ENCODE measurements around the gene RAB4B. TPM values are rescaled to one million over a fixed set of nuclear protein-coding genes. Genes with fewer than 3 reads are reported as not detected.

Gene RAB4B
- total RNA-seq, 2 experiments from 2014 or later, result 37.1 to 51.3 TPM

DNA sequence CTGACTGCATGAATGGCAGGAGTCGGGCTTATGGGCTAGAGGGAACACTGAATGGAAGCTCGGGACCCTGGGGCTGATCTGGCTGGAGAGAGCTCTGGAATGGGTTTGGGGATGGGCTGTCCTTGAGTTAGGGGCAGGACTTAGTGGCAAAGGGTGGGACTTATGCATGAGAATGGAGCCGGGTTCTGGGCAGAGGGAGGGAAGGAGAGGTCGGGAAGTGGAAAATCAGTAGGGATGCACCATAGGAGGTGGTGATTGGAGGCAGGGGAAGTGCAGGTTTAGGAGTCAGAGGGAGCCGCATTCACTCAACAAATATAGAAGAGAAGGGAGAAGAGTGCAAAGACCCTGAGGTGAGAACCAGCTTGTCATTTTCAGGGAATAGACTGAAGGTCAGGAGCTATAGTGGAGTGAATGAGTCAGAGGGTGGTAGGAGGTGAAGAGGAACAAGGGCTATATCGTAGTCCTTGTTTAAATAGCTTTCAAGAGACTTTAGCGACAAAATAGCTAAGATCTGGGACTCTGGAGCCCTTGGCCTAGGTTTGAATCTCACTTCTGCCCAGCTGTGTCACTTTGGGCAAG, 748 bp downstream of the RAB4B start:
- intact Hi-C loops (cut with micrococcal nuclease; ENCODE audit: unreplicated experiment), result loop anchor here (10.0 kb wide), 1 partner anchor 174 kb away; the partner anchor contains the start of gene LTBP4
- no TSS peak for BruUV-seq (replicated peaks)

DNA sequence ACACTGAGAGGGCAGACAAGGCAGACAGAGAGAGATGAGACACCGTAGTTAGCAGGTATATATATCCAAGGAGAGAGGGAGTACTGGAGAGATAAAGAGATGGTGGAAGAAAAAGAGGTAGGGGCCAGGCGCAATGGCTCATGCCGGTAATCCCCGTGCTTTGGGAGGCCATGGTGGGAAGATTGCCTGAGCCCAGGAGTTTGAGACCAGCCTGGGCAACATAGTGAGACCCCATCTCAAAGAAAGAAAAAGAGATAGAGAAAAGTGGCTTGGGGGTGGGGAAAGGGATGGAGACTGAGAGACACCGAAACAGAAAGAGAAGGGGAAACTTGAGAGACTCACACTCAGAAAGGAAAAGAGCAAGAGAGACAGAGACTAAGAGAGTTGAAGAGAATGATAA, 2.5 kb downstream of the RAB4B start:
- Histone ChIP-seq H4K20me1 (ENCODE audit: insufficient read depth, low read length) (no peaks in the 10 kb centered on the region), H3K79me2 (ENCODE audit: insufficient read depth, low read depth, low read length) (peaks cover 6% of the 10 kb centered on the region; the same call in 1 of the 2 replicates), H2AFZ (ENCODE audit: low read length) (no peak overlapping the region), H3K9me2 (ENCODE audit: insufficient read depth, low read length) (no peaks in the 10 kb centered on the region), H3K4me1 (ENCODE audit: insufficient read depth, low read length, poor library complexity, severe bottlenecking) (peaks cover 23% of the 10 kb centered on the region), H3K36me3 (ENCODE audit: insufficient read depth, low read length) (peaks cover 4% of the 10 kb centered on the region; the same call in 1 of the 2 replicates), H3K4me2 (ENCODE audit: low read length) (no peak overlapping the region), H3K4me3 (ENCODE audit: low read depth, low read length, poor library complexity, severe bottlenecking) (no peak overlapping the region), H3K9me3 (ENCODE audit: low read length) (no peaks in the 10 kb centered on the region), H3K27ac (ENCODE audit: low read depth, low read length, poor library complexity, severe bottlenecking) (no peak overlapping the region)
- TF ChIP-seq, protein P1, sequence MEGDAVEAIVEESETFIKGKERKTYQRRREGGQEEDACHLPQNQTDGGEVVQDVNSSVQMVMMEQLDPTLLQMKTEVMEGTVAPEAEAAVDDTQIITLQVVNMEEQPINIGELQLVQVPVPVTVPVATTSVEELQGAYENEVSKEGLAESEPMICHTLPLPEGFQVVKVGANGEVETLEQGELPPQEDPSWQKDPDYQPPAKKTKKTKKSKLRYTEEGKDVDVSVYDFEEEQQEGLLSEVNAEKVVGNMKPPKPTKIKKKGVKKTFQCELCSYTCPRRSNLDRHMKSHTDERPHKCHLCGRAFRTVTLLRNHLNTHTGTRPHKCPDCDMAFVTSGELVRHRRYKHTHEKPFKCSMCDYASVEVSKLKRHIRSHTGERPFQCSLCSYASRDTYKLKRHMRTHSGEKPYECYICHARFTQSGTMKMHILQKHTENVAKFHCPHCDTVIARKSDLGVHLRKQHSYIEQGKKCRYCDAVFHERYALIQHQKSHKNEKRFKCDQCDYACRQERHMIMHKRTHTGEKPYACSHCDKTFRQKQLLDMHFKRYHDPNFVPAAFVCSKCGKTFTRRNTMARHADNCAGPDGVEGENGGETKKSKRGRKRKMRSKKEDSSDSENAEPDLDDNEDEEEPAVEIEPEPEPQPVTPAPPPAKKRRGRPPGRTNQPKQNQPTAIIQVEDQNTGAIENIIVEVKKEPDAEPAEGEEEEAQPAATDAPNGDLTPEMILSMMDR (conservative IDR thresholded peaks at IDR 0.05; ENCODE audit: low read length), result no peak
- TF ChIP-seq EZH2phosphoT487 (IDR thresholded peaks at IDR 0.05; ENCODE audit: borderline replicate concordance, low read depth, low read length), result no peak
- no peak for DNase-seq (ENCODE audit: low spot score)
- POLR2A ChIA-PET, result interaction anchor here (0.7 kb wide), 1 partner anchor 63 kb away, joined by 3 read pairs; no protein-coding TSS in a partner anchor
- BruUV-seq (replicated peaks), result no TSS peak
- CTCF ChIA-PET (ENCODE audit: unreplicated experiment), result no interaction called here
- intact Hi-C loops (cut with micrococcal nuclease; ENCODE audit: unreplicated experiment), result no loop called here

More for the DNA sequence above, 748 bp downstream of the RAB4B start:
- DNase-seq (ENCODE audit: low spot score), result no peak
- H3K9me3 ChIP-seq (ENCODE audit: low read length), result no peaks in the 10 kb centered on the region
- peaks cover 6% of the 10 kb centered on the region; the same call in 1 of the 2 replicates for H3K79me2 ChIP-seq (ENCODE audit: insufficient read depth, low read depth, low read length)
- no peak for TF ChIP-seq EZH2phosphoT487 (IDR thresholded peaks at IDR 0.05; ENCODE audit: borderline replicate concordance, low read depth, low read length)
- TF ChIP-seq, protein P1 (conservative IDR thresholded peaks at IDR 0.05; ENCODE audit: low read length), result no peak
- H3K4me1 ChIP-seq (ENCODE audit: insufficient read depth, low read length, poor library complexity, severe bottlenecking), result peaks cover 34% of the 10 kb centered on the region
- ChIA-PET POLR2A (interaction anchor here (0.6 to 3.5 kb wide), 12 partner anchors 8 to 138 kb away, joined by 3 to 31 read pairs (median 4); partner anchors contain the start of genes ACTMAP, EGLN2 and SNRPA), CTCF (ENCODE audit: unreplicated experiment) (interaction anchor here (0.5 to 0.6 kb wide), 2 partner anchors 25 to 165 kb away, joined by 3 read pairs; no protein-coding TSS in a partner anchor)
- H2AFZ ChIP-seq (ENCODE audit: low read length), result peak overlapping the region; percentile 46; the same call in 1 of the 2 replicates
- peaks cover 4% of the 10 kb centered on the region; the same call in 1 of the 2 replicates for H3K36me3 ChIP-seq (ENCODE audit: insufficient read depth, low read length)
- peak overlapping the region; percentile 95 for H3K27ac ChIP-seq (ENCODE audit: low read depth, low read length, poor library complexity, severe bottlenecking)
- peak overlapping the region; percentile 73 for H3K4me3 ChIP-seq (ENCODE audit: low read depth, low read length, poor library complexity, severe bottlenecking)
- no peaks in the 10 kb centered on the region for H3K9me2 ChIP-seq (ENCODE audit: insufficient read depth, low read length)
- peak overlapping the region; percentile 77 for H3K4me2 ChIP-seq (ENCODE audit: low read length)
- no peaks in the 10 kb centered on the region for H4K20me1 ChIP-seq (ENCODE audit: insufficient read depth, low read length)

DNA sequence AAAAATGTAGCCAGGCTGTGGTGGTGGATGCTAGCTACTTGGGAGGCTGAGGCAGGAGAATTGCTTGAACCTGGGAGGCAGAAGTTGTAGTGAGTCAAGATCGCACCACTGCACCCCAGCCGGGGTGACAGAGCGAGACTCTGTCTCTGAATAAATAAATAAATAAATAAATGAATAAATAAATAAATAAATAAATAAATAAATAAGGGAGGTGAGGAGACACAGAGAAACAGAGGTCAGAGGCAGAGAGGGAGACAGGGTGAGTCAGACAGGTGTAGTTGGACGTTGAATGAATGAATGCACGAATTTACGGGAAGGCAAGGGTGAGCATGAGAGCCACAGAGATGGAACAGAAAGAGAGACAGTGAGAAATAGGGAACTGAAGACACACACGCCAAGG, 3.1 kb downstream of the RAB4B start:
- ChIA-PET POLR2A (interaction anchor here (0.6 kb wide), 1 partner anchor 171 kb away, joined by 4 read pairs; no protein-coding TSS in a partner anchor), CTCF (ENCODE audit: unreplicated experiment) (no interaction called here)
- Histone ChIP-seq H3K9me2 (ENCODE audit: insufficient read depth, low read length) (no peaks in the 10 kb centered on the region), H3K4me1 (ENCODE audit: insufficient read depth, low read length, poor library complexity, severe bottlenecking) (peaks cover 17% of the 10 kb centered on the region), H3K27ac (ENCODE audit: low read depth, low read length, poor library complexity, severe bottlenecking) (no peak overlapping the region), H4K20me1 (ENCODE audit: insufficient read depth, low read length) (no peaks in the 10 kb centered on the region), H3K9me3 (ENCODE audit: low read length) (no peaks in the 10 kb centered on the region), H3K79me2 (ENCODE audit: insufficient read depth, low read depth, low read length) (peaks cover 6% of the 10 kb centered on the region; the same call in 1 of the 2 replicates), H2AFZ (ENCODE audit: low read length) (no peak overlapping the region), H3K36me3 (ENCODE audit: insufficient read depth, low read length) (peaks cover 4% of the 10 kb centered on the region; the same call in 1 of the 2 replicates), H3K4me2 (ENCODE audit: low read length) (no peak overlapping the region), H3K4me3 (ENCODE audit: low read depth, low read length, poor library complexity, severe bottlenecking) (no peak overlapping the region)
- intact Hi-C loops (cut with micrococcal nuclease; ENCODE audit: unreplicated experiment), result no loop called here
- no TSS peak for BruUV-seq (replicated peaks)
- TF ChIP-seq, protein P1 (conservative IDR thresholded peaks at IDR 0.05; ENCODE audit: low read length), result no peak
- TF ChIP-seq EZH2phosphoT487 (IDR thresholded peaks at IDR 0.05; ENCODE audit: borderline replicate concordance, low read depth, low read length), result no peak
- no peak for DNase-seq (ENCODE audit: low spot score)

Measured in OCI-LY7 (cell line).